Keratinocyte (primary cell): ENCODE data around the gene FGF4. TPM values are rescaled to one million over a fixed set of nuclear protein-coding genes. Genes with fewer than 3 reads are reported as not detected.

Experiments
- DNase-seq: peaks from one replicate; pipeline ENCODE4 v3.0.0-alpha.2; 2011; ENCODE audit warnings: low read depth, missing footprints, low spot score
- FAIRE-seq: peaks from 2 replicates; lab custom pipeline; 2011; peaks lifted over from hg19 to GRCh38; lab: Jason Lieb, UNC
- H2AFZ ChIP-seq: 2 replicates; pipeline ENCODE4 v1.6.0; 2012; ENCODE audit warnings: low read length, control low read depth, inconsistent platforms; ENCODE audit not compliant: control insufficient read depth
- H3K27ac ChIP-seq: 2 replicates; pipeline ENCODE4 v1.5.1; 2011; ENCODE audit warnings: low read length; ENCODE audit not compliant: control insufficient read depth, insufficient read depth
- H3K27me3 ChIP-seq: 3 replicates; pipeline ENCODE4 v1.6.0; 2011; ENCODE audit warnings: low read length; ENCODE audit not compliant: control insufficient read depth, insufficient read depth; ENCODE audit errors: extremely low read depth
- H3K36me3 ChIP-seq, 2 experiments: 2 replicates in 1 of 2; 3 replicates in 1 of 2; pipeline ENCODE4 v1.5.1; 2011; ENCODE audit warnings: low read length in 2 of 2, mild to moderate bottlenecking in 1 of 2; ENCODE audit not compliant: control insufficient read depth in 2 of 2, insufficient read depth in 2 of 2; ENCODE audit errors: extremely low read depth in 1 of 2
- H3K4me1 ChIP-seq: 3 replicates; pipeline ENCODE4 v1.5.1; 2011; ENCODE audit warnings: low read length; ENCODE audit not compliant: control insufficient read depth, insufficient read depth; ENCODE audit errors: extremely low read depth
- H3K4me2 ChIP-seq: 3 replicates; pipeline ENCODE4 v1.6.0; 2011; ENCODE audit warnings: low read depth, low read length; ENCODE audit not compliant: control insufficient read depth, insufficient read depth; ENCODE audit errors: extremely low read depth
- H3K4me3 ChIP-seq, 3 experiments: fragments of 200-600 bp in 1 of 3; sonication (generic) in 1 of 3; 2 replicates in 2 of 3; 3 replicates in 1 of 3; pipeline ENCODE4 v1.5.1; 2011 to 2016; ENCODE audit warnings: low read length in 3 of 3, mild to moderate bottlenecking in 3 of 3, control low read depth in 2 of 3, inconsistent platforms in 1 of 3, low read depth in 1 of 3, mixed read lengths in 1 of 3, mixed run types in 1 of 3, moderate library complexity in 1 of 3; ENCODE audit not compliant: control insufficient read depth in 2 of 3, insufficient read depth in 2 of 3; ENCODE audit errors: extremely low read depth in 1 of 3
- H3K79me2 ChIP-seq: 2 replicates; pipeline ENCODE4 v1.6.0; 2012; ENCODE audit warnings: low read length; ENCODE audit not compliant: control insufficient read depth, insufficient read depth
- H3K9ac ChIP-seq: 3 replicates; pipeline ENCODE4 v1.6.0; 2011; ENCODE audit warnings: low read length; ENCODE audit not compliant: control insufficient read depth, insufficient read depth; ENCODE audit errors: extremely low read depth
- H3K9me1 ChIP-seq: 3 replicates; pipeline ENCODE4 v1.6.0; 2011; ENCODE audit warnings: low read length; ENCODE audit not compliant: control insufficient read depth, insufficient read depth; ENCODE audit errors: extremely low read depth
- H3K9me3 ChIP-seq: 2 replicates; pipeline ENCODE4 v1.5.1; 2012; ENCODE audit warnings: low read depth, low read length; ENCODE audit not compliant: control insufficient read depth
- H4K20me1 ChIP-seq: 3 replicates; pipeline ENCODE4 v1.6.0; 2011; ENCODE audit warnings: low read length; ENCODE audit not compliant: control insufficient read depth, insufficient read depth; ENCODE audit errors: extremely low read depth
- EZH2 ChIP-seq: IDR thresholded peaks from one replicate; pipeline ENCODE4 v1.6.1; 2012; ENCODE audit warnings: inconsistent platforms, mild to moderate bottlenecking, low read length, moderate library complexity
- dilution Hi-C: fragments of 300-500 bp; cut with MboI; formaldehyde crosslinking; loops from one replicate; pipeline ENCODE4 v1.7.0; 2020; ENCODE audit warnings: low sequenced_read_pairs; ENCODE audit not compliant: extremely low pct_ligation_motif_present
- polyA plus RNA-seq, 5 experiments: library from polyadenylated mRNA; depleted of rRNA in 3 of 5; stranded (reverse) in 3 of 5; stranded (forward) in 1 of 5; unstranded in 1 of 5; fragments of >200 nt; gene quantifications; 1 replicate in 1 of 5; 2 replicates in 3 of 5; 3 replicates in 1 of 5; pipeline versions ENCODE4 v1.2.1 to v1.2.3, GENCODE V29; 2011 to 2012; ENCODE audit warnings: missing spikeins in 2 of 5, low read depth in 1 of 5, low replicate concordance in 1 of 5
- TF ChIP-seq, protein P1 (sequence below), 3 experiments: IDR thresholded peaks in 1 of 3; conservative IDR thresholded peaks in 1 of 3; optimal IDR thresholded peaks in 1 of 3; 2 replicates in 2 of 3; 3 replicates in 1 of 3; pipeline versions ENCODE3 to v1.5.1; 2011; ENCODE audit warnings: low read length in 3 of 3, mild to moderate bottlenecking in 3 of 3, moderate library complexity in 2 of 3, control low read depth in 1 of 3, inconsistent platforms in 1 of 3; ENCODE audit not compliant: insufficient read depth in 2 of 3; ENCODE audit errors: extremely low read depth in 1 of 3

FGF4 gene
- polyA plus RNA-seq, 1 donor (not counting 4 experiments of a cell fraction or from before 2014, with no cell fraction given) = not detected

GRCh38 chr11:69810289-69811118 is 35.4 kb upstream of the FGF4 start:
- peaks cover 25% of the 10 kb centered on the region for H3K27me3 ChIP-seq
- DNase-seq = no peak
- no peak for TF ChIP-seq EZH2
- TF ChIP-seq, protein P1, sequence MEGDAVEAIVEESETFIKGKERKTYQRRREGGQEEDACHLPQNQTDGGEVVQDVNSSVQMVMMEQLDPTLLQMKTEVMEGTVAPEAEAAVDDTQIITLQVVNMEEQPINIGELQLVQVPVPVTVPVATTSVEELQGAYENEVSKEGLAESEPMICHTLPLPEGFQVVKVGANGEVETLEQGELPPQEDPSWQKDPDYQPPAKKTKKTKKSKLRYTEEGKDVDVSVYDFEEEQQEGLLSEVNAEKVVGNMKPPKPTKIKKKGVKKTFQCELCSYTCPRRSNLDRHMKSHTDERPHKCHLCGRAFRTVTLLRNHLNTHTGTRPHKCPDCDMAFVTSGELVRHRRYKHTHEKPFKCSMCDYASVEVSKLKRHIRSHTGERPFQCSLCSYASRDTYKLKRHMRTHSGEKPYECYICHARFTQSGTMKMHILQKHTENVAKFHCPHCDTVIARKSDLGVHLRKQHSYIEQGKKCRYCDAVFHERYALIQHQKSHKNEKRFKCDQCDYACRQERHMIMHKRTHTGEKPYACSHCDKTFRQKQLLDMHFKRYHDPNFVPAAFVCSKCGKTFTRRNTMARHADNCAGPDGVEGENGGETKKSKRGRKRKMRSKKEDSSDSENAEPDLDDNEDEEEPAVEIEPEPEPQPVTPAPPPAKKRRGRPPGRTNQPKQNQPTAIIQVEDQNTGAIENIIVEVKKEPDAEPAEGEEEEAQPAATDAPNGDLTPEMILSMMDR (optimal IDR thresholded peaks at IDR 0.05 in 1 of 3, IDR thresholded peaks at IDR 0.05 in 1 of 3, conservative IDR thresholded peaks at IDR 0.05 in 1 of 3; ENCODE audit: extremely low read depth in 1 of 3, insufficient read depth in 2 of 3, low read length in 3 of 3) = no peak
- no peaks in the 10 kb centered on the region for H3K9me3 ChIP-seq
- no peaks in the 10 kb centered on the region for H4K20me1 ChIP-seq
- H3K4me1 ChIP-seq = no peaks in the 10 kb centered on the region
- no peaks in the 10 kb centered on the region for H3K36me3 ChIP-seq
- no peak overlapping the region for H3K4me3 ChIP-seq
- FAIRE-seq = no peak
- dilution Hi-C loops = no loop called here
- H2AFZ ChIP-seq = no peak overlapping the region
- H3K9ac ChIP-seq = no peak overlapping the region
- H3K4me2 ChIP-seq = no peak overlapping the region
- no peaks in the 10 kb centered on the region for H3K79me2 ChIP-seq
- no peaks in the 10 kb centered on the region for H3K9me1 ChIP-seq
- no peak overlapping the region for H3K27ac ChIP-seq

- DNase-seq = no peak
- Histone ChIP-seq H3K4me2 (no peak overlapping the region), H4K20me1 (no peaks in the 10 kb centered on the region), H3K9me3 (no peaks in the 10 kb centered on the region), H2AFZ (no peak overlapping the region), H3K79me2 (no peaks in the 10 kb centered on the region), H3K27me3 (peaks cover 27% of the 10 kb centered on the region), H3K4me1 (no peaks in the 10 kb centered on the region), H3K36me3 (no peaks in the 10 kb centered on the region), H3K9ac (no peak overlapping the region), H3K9me1 (no peaks in the 10 kb centered on the region), H3K4me3 (no peak overlapping the region), H3K27ac (no peak overlapping the region)
- TF ChIP-seq, protein P1 (optimal IDR thresholded peaks at IDR 0.05 in 1 of 3, IDR thresholded peaks at IDR 0.05 in 1 of 3, conservative IDR thresholded peaks at IDR 0.05 in 1 of 3; ENCODE audit: extremely low read depth in 1 of 3, insufficient read depth in 2 of 3, low read length in 3 of 3) = no peak
- no peak for TF ChIP-seq EZH2
- no peak for FAIRE-seq
- dilution Hi-C loops = no loop called here
These were observed 33.5 kb upstream of the FGF4 start for GRCh38 chr11:69808667-69809086.
